SK-N-SH (cell line): ENCODE data around the gene ERVMER34-1. TPM values are rescaled to one million over a fixed set of nuclear protein-coding genes. Genes with fewer than 3 reads are reported as not detected.

Experiments used
- CTCF ChIA-PET: fragments of 300-600, 350-600 bp; formaldehyde crosslinking; extraction: SDS; loops from one replicate; lab custom pipeline; 2021; lab: Yijun Ruan, JAX
- POLR2A ChIA-PET: fragments of 350-600 bp; sonication (Branson Sonifier 250); formaldehyde crosslinking; extraction: SDS; loops from one replicate; lab custom pipeline; 2020; ENCODE audit warnings: antibody characterized with exemption, inconsistent platforms; lab: Yijun Ruan, JAX
- DNase-seq: peaks from one replicate; pipeline ENCODE4 v3.0.0; 2012
- H2AFZ ChIP-seq: fragments of 200-600 bp; sonication (generic); 2 replicates; pipeline ENCODE4 v1.8.1; 2016; ENCODE audit warnings: antibody characterized with exemption, mild to moderate bottlenecking, low read depth
- H3F3A ChIP-seq: fragments of 200-600 bp; sonication (generic); replicated peaks from 2 replicates; pipeline ENCODE3; 2016; ENCODE audit warnings: antibody characterized with exemption, mild to moderate bottlenecking; ENCODE audit not compliant: insufficient read depth
- H3K27ac ChIP-seq, 2 experiments: fragments of 200-500 bp in 1 of 2; fragments of 200-600 bp in 1 of 2; sonication (Bioruptor generic) in 1 of 2; sonication (generic), shearing (Covaris generic) in 1 of 2; 2 replicates each; pipeline versions ENCODE4 v1.5.1 to v1.6.1; 2014 to 2016; ENCODE audit warnings: low read depth in 2 of 2, inconsistent platforms in 1 of 2, low read length in 1 of 2, mild to moderate bottlenecking in 1 of 2, mixed read lengths in 1 of 2
- H3K27me3 ChIP-seq: fragments of 200-600 bp; sonication (generic), shearing (Covaris generic); 2 replicates; pipeline ENCODE4 v1.6.1; 2016; ENCODE audit warnings: mixed run types; ENCODE audit not compliant: insufficient read depth
- H3K36me3 ChIP-seq, 2 experiments: fragments of 200-500 bp in 1 of 2; fragments of 200-600 bp in 1 of 2; sonication (Bioruptor generic) in 1 of 2; sonication (generic) in 1 of 2; replicated peaks in 1 of 2; 2 replicates each; pipeline versions ENCODE3 to v1.5.1; 2014 to 2016; ENCODE audit warnings: low read length in 1 of 2, mild to moderate bottlenecking in 1 of 2; ENCODE audit not compliant: insufficient read depth in 2 of 2, control insufficient read depth in 1 of 2
- H3K4me1 ChIP-seq, 2 experiments: fragments of 200-500 bp in 1 of 2; fragments of 200-600 bp in 1 of 2; sonication (Bioruptor generic) in 1 of 2; sonication (generic), shearing (Covaris generic) in 1 of 2; 2 replicates each; pipeline versions ENCODE4 v1.5.1 to v1.6.1; 2014 to 2016; ENCODE audit warnings: low read depth in 1 of 2, low read length in 1 of 2, mixed run types in 1 of 2; ENCODE audit not compliant: insufficient read depth in 2 of 2, control insufficient read depth in 1 of 2
- H3K4me2 ChIP-seq: fragments of 200-600 bp; sonication (generic), shearing (Covaris generic); 2 replicates; pipeline ENCODE4 v1.6.1; 2017; ENCODE audit warnings: mixed run types
- H3K4me3 ChIP-seq, 2 experiments: fragments of 200-500 bp in 1 of 2; fragments of 200-600 bp in 1 of 2; sonication (Bioruptor generic) in 1 of 2; sonication (generic), shearing (Covaris generic) in 1 of 2; 2 replicates each; pipeline versions ENCODE4 v1.5.1 to v1.8.1; 2014 to 2016; ENCODE audit warnings: low read depth in 2 of 2, inconsistent platforms in 1 of 2, low read length in 1 of 2, mild to moderate bottlenecking in 1 of 2, mixed read lengths in 1 of 2, moderate library complexity in 1 of 2
- H3K79me2 ChIP-seq: fragments of 200-600 bp; sonication (generic); 2 replicates; pipeline ENCODE4 v1.8.1; 2017; ENCODE audit warnings: mild to moderate bottlenecking; ENCODE audit not compliant: insufficient read depth
- H3K9ac ChIP-seq: fragments of 200-600 bp; sonication (generic); 2 replicates; pipeline ENCODE4 v1.6.1; 2017; ENCODE audit warnings: mixed run types
- H3K9me2 ChIP-seq: fragments of 200-600 bp; sonication (generic); 2 replicates; pipeline ENCODE4 v1.6.1; 2017; ENCODE audit warnings: mixed run types
- H3K9me3 ChIP-seq: fragments of 200-600 bp; sonication (generic); 2 replicates; pipeline ENCODE4 v1.6.1; 2017; ENCODE audit warnings: mixed run types, mild to moderate bottlenecking, moderate library complexity
- H4K20me1 ChIP-seq: fragments of 200-600 bp; sonication (generic); 2 replicates; pipeline ENCODE4 v1.6.1; 2017; ENCODE audit warnings: mild to moderate bottlenecking, mixed run types; ENCODE audit not compliant: insufficient read depth
- CHD2 ChIP-seq: fragments of 150-350 bp; IDR thresholded peaks from 2 replicates; pipeline ENCODE4 v1.6.1; 2018; ENCODE audit warnings: low read length; ENCODE audit not compliant: partially characterized antibody
- EP300 ChIP-seq, 2 experiments: IDR thresholded peaks; 2 replicates each; pipeline versions ENCODE4 v1.4.0 to v1.6.1; 2012; ENCODE audit warnings: borderline replicate concordance in 1 of 2, low read depth in 1 of 2, low read length in 1 of 2
- EZH2phosphoT487 ChIP-seq: fragments of 200-600 bp; sonication (generic); IDR thresholded peaks from 2 replicates; pipeline ENCODE4 v1.6.1; 2017; ENCODE audit warnings: low read depth, mixed run types, mild to moderate bottlenecking, antibody characterized with exemption, moderate library complexity, borderline replicate concordance
- JUND ChIP-seq: IDR thresholded peaks from 2 replicates; pipeline ENCODE4 v1.4.0; 2012
- PBX3 ChIP-seq: IDR thresholded peaks from 2 replicates; pipeline ENCODE4; 2012
- TAF1 ChIP-seq: IDR thresholded peaks from 2 replicates; pipeline ENCODE4 v1.6.1; 2012; ENCODE audit warnings: low read depth, mild to moderate bottlenecking, low read length, moderate library complexity, borderline replicate concordance
- TEAD4 ChIP-seq: IDR thresholded peaks from 2 replicates; pipeline ENCODE4 v1.4.0; 2012; ENCODE audit warnings: mild to moderate bottlenecking, borderline replicate concordance; ENCODE audit not compliant: insufficient read depth
- USF2 ChIP-seq: fragments of 150-350 bp; IDR thresholded peaks from 2 replicates; pipeline ENCODE4 v1.6.1; 2017; ENCODE audit warnings: antibody characterized with exemption, low read length, low read depth, borderline replicate concordance
- YY1 ChIP-seq: IDR thresholded peaks from 2 replicates; pipeline ENCODE4 v1.4.0; 2012; ENCODE audit warnings: low read depth, mild to moderate bottlenecking
- WGBS: methylation state at CpG from one replicate; pipeline ENCODE4 v1.1.6; 2017; ENCODE audit warnings: low lambda C conversion rate; 5-methylcytosine and 5-hydroxymethylcytosine counted together
- polyA plus RNA-seq, 3 experiments: library from polyadenylated mRNA; depleted of rRNA; stranded (reverse); fragments of >200 nt; gene quantifications; 2 replicates each; pipeline ENCODE4 v1.2.3, GENCODE V29; 2012

ERVMER34-1 gene
- polyA plus RNA-seq, 1 of the 3 experiments (the other 2 are of a cell fraction): 0.05 TPM

- no peaks in the 10 kb centered on the region for H3K27me3 ChIP-seq
- ChIA-PET CTCF (interaction anchor here (0.6 to 1.1 kb wide), 3 partner anchors 12 to 474 kb away, joined by 3 to 4 read pairs (median 3); no protein-coding TSS in a partner anchor), POLR2A (no interaction called here)
- H2AFZ ChIP-seq: no peak overlapping the region
- H4K20me1 ChIP-seq: no peaks in the 10 kb centered on the region
- H3K4me1 ChIP-seq: peaks cover 10 to 14% of the 10 kb centered on the region in 2 experiments; a peak in 2 of 4 replicates
- H3F3A ChIP-seq: no peaks in the 10 kb centered on the region
- peaks cover 7 to 8% of the 10 kb centered on the region in 2 experiments for H3K36me3 ChIP-seq
- H3K79me2 ChIP-seq: peaks cover 18% of the 10 kb centered on the region
- TF ChIP-seq EP300 (IDR thresholded peaks at IDR 0.05; ENCODE audit: borderline replicate concordance in 1 of 2, low read depth in 1 of 2, low read length in 1 of 2) (no peak), CHD2 (no peak), EZH2phosphoT487 (no peak), JUND (no peak), TAF1 (no peak)
- no peak overlapping the region for H3K27ac ChIP-seq
- H3K9me2 ChIP-seq: no peaks in the 10 kb centered on the region
- DNase-seq: no peak
- H3K4me3 ChIP-seq: no peak overlapping the region
- no peak overlapping the region for H3K9ac ChIP-seq
- no peak overlapping the region for H3K4me2 ChIP-seq
- H3K9me3 ChIP-seq: no peaks in the 10 kb centered on the region
Measured at GRCh38 chr4:52709155-52709554, 42.1 kb downstream of the ERVMER34-1 start.

GRCh38 chr4:52704661-52705060 lies 46.6 kb downstream of the ERVMER34-1 start:
- 81% methylated on average over 3 of the region's 3 CpGs for WGBS
- ChIA-PET CTCF (interaction anchor here (0.7 to 1.7 kb wide), 3 partner anchors 9 to 33 kb away, joined by 3 to 4 read pairs (median 3); no protein-coding TSS in a partner anchor), POLR2A (interaction anchor here (1.0 kb wide), 1 partner anchor 7 kb away, joined by 3 read pairs; no protein-coding TSS in a partner anchor)
- H3K4me3 ChIP-seq: no peak overlapping the region
- no peak for TF ChIP-seq USF2
- no peak for TF ChIP-seq PBX3
- TF ChIP-seq EP300 (IDR thresholded peaks at IDR 0.05; ENCODE audit: borderline replicate concordance in 1 of 2, low read depth in 1 of 2, low read length in 1 of 2): no peak
- TF ChIP-seq TEAD4: no peak
- no peak for TF ChIP-seq YY1
- no peaks in the 10 kb centered on the region; a peak in 1 of 4 replicates for H3K4me1 ChIP-seq
- H3K36me3 ChIP-seq: no peaks in the 10 kb centered on the region
- no peaks in the 10 kb centered on the region; the same call in 1 of the 2 replicates for H3K27me3 ChIP-seq
- H3K9me3 ChIP-seq: no peaks in the 10 kb centered on the region
- H4K20me1 ChIP-seq: no peaks in the 10 kb centered on the region
- no peak overlapping the region for H3K9ac ChIP-seq
- no peak overlapping the region for H3K27ac ChIP-seq
- H3F3A ChIP-seq: no peaks in the 10 kb centered on the region
- no peak overlapping the region for H2AFZ ChIP-seq
- no peaks in the 10 kb centered on the region for H3K79me2 ChIP-seq
- no peaks in the 10 kb centered on the region for H3K9me2 ChIP-seq
- DNase-seq: no peak
- H3K4me2 ChIP-seq: no peak overlapping the region
